ENCODE data around the gene GPSM3. TPM values are rescaled to one million over a fixed set of nuclear protein-coding genes. Genes with fewer than 3 reads are reported as not detected.

Gene GPSM3
- total and polyA plus RNA-seq, 2 of the 13 experiments (the other 11 are each of a cell fraction or from before 2014, with no cell fraction given), result 0.18 to 6.2 TPM

DNA sequence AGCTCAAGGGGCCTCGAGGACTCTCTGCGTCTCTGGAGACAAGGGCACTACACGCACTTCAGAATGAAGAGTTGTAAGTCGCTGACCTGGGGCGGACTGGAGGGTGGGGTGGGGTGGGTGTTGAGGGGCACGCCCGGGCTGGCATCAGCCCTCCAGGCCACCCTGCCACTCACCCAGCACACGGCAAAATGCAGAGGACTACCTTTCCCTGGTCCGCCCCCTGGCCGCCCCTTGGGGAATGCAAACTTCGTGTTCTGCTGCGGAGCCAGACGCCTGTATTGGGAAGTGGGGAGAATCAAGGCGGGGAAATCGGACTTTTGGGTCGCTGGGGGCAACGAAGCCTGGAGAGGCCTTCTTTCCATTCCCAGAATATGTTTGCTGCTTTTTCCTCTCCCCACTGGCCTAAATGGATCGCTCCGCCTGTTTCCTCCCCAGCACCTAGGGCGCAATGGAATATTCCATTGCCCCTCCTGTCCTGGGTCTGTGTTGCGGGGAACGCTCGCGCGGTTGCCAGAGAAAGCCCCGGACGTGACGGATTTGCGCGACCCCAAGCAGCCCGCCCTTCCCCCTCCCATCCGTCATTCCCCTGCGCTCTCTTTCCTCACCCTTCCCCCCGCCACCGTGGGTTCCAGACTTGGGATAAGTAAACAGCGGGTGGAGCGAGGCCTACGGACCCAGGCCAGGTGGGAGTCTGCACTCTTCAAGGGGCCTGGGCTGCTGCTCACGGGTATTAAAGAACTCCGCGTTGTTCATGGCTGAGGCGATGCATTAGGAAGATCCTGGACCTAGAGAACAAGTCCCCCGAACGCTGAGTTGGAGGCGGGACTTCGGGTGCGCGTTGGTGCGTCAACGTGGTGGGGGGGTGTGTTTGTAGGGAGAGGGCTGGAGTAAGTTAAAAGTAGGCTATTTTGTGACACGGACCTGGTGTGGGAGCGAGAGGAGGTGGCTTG, 38.6 kb downstream of the GPSM3 start, which contains the start of gene PPT2 (continued):
- TF ChIP-seq NBN (conservative IDR thresholded peaks at IDR 0.05) (no peak), E2F5 (CRISPR knock-in tag; conservative IDR thresholded peaks at IDR 0.05) (no peak), MTA3 (CRISPR knock-in tag; IDR thresholded peaks at IDR 0.05) (no peak), ZMYM3 (CRISPR knock-in tag; IDR thresholded peaks at IDR 0.05) (no peak; the same call in 1 of the 2 replicates), HDAC1 (CRISPR knock-in tag; IDR thresholded peaks at IDR 0.05) (peak; percentile 93), HOXA9 (CRISPR knock-in tag; IDR thresholded peaks at IDR 0.05; ENCODE audit: borderline replicate concordance) (no peak; the same call in 1 of the 2 replicates), SKIL (CRISPR knock-in tag; IDR thresholded peaks at IDR 0.05; ENCODE audit: borderline replicate concordance) (no peak), DNMT1 (CRISPR knock-in tag; IDR thresholded peaks at IDR 0.05) (no peak; the same call in 1 of the 2 replicates), ATF7-NPFF (CRISPR knock-in tag; IDR thresholded peaks at IDR 0.05; ENCODE audit: low read depth) (no peak; the same call in 1 of the 2 replicates), MZF1 (CRISPR knock-in tag; IDR thresholded peaks at IDR 0.05; ENCODE audit: borderline replicate concordance) (no peak), ZSCAN5A (CRISPR knock-in tag; IDR thresholded peaks at IDR 0.05; ENCODE audit: borderline replicate concordance) (peak; percentile 31; the same call in 1 of the 2 replicates), FLYWCH1 (CRISPR knock-in tag; IDR thresholded peaks at IDR 0.05) (no peak), CENPBD1 (CRISPR knock-in tag; IDR thresholded peaks at IDR 0.05; ENCODE audit: borderline replicate concordance, low read depth) (no peak), ZNF703 (CRISPR knock-in tag; IDR thresholded peaks at IDR 0.05; ENCODE audit: borderline replicate concordance) (peak; percentile 47; the same call in 1 of the 2 replicates), SATB2 (CRISPR knock-in tag; IDR thresholded peaks at IDR 0.05) (peak; percentile 72), NR2C2 (CRISPR knock-in tag; IDR thresholded peaks at IDR 0.05; ENCODE audit: borderline replicate concordance) (peak; percentile 93)
- TF ChIP-seq, protein P1, sequence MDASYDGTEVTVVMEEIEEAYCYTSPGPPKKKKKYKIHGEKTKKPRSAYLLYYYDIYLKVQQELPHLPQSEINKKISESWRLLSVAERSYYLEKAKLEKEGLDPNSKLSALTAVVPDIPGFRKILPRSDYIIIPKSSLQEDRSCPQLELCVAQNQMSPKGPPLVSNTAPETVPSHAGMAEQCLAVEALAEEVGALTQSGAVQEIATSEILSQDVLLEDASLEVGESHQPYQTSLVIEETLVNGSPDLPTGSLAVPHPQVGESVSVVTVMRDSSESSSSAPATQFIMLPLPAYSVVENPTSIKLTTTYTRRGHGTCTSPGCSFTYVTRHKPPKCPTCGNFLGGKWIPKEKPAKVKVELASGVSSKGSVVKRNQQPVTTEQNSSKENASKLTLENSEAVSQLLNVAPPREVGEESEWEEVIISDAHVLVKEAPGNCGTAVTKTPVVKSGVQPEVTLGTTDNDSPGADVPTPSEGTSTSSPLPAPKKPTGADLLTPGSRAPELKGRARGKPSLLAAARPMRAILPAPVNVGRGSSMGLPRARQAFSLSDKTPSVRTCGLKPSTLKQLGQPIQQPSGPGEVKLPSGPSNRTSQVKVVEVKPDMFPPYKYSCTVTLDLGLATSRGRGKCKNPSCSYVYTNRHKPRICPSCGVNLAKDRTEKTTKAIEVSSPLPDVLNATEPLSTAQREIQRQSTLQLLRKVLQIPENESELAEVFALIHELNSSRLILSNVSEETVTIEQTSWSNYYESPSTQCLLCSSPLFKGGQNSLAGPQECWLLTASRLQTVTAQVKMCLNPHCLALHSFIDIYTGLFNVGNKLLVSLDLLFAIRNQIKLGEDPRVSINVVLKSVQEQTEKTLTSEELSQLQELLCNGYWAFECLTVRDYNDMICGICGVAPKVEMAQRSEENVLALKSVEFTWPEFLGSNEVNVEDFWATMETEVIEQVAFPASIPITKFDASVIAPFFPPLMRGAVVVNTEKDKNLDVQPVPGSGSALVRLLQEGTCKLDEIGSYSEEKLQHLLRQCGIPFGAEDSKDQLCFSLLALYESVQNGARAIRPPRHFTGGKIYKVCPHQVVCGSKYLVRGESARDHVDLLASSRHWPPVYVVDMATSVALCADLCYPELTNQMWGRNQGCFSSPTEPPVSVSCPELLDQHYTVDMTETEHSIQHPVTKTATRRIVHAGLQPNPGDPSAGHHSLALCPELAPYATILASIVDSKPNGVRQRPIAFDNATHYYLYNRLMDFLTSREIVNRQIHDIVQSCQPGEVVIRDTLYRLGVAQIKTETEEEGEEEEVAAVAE (CRISPR knock-in tag; IDR thresholded peaks at IDR 0.05; ENCODE audit: borderline replicate concordance), result peak; percentile 85
